ENCODE results near the gene HOXD12.

Gene HOXD12

DNA sequence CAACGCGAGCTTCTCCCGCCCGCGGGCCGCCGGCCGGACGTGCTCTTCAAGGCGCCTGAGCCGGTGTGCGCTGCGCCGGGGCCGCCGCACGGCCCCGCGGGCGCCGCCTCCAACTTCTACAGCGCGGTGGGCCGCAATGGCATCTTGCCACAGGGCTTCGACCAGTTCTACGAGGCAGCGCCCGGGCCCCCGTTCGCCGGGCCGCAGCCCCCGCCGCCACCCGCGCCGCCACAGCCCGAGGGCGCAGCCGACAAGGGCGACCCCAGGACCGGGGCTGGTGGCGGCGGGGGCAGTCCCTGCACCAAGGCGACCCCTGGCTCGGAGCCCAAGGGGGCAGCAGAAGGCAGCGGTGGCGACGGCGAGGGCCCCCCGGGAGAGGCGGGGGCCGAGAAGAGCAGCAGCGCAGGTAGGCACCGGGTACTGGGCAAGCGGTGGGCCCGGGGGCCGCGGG is 8.2 kb downstream of the HOXD12 start:
- DNase-seq = no peak

DNA sequence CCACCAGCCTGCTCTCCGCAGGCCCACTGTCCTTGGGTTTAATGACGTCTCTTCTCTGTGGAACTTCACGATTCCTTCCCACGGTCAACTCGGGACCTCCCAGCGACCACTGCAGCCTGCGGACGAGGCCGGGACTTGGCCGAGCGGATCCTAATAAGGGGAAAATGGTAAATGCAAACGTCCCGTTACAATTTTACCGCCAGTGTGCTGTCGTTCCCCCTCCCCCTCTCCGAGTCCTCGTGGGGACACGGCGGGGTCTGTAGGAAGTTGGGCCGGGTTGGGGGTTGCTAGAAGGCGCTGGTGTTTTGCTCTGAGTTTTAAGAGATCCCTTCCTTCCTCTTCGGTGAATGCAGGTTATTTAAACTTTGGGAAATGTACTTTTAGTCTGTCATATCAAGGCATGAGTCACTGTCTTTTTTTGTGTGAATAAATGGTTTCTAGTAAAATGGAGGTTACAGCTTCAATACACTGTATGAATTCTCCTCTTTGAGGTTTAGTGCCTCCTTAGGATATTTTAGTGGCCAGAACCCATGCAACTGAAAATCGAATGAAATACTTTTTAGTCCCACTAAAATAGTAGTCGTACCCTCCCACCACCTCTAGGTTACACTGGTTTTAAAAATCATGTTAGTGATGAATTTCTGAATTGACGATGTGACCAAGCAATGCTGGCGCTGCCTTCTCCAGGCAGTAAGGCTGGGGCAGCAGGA is 9.8 kb downstream of the HOXD12 start:
- no peak for DNase-seq

- DNase-seq = no peak
Observed at GRCh38 chr2:176109946-176110345, 10.4 kb downstream of the HOXD12 start.

GRCh38 chr2:176110415-176111308 is 11.1 kb downstream of the HOXD12 start:
- DNase-seq = no peak

DNA sequence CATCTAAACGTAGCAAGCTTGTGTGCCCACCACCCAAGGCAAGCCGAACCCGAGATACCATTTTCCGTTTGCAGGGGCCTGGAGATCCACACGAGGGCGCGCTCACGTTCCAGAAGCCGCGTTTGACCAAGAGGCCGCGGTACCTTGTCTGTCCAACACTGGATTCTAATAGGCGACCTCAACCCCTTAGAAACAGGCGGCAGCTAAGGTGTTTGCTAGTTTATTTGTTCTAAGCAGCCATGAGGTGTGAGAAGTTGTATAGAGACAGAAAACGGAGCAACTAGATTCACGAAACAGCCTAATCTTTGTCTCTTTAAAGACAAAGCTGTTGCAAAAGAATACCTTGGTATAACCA is 11.7 kb downstream of the HOXD12 start:
- no peak for DNase-seq

GRCh38 chr2:176111846-176112374 is 12.3 kb downstream of the HOXD12 start:
- no peak for DNase-seq

- no peak for DNase-seq
Observed at GRCh38 chr2:176112375-176113302, 13.0 kb downstream of the HOXD12 start.

DNA sequence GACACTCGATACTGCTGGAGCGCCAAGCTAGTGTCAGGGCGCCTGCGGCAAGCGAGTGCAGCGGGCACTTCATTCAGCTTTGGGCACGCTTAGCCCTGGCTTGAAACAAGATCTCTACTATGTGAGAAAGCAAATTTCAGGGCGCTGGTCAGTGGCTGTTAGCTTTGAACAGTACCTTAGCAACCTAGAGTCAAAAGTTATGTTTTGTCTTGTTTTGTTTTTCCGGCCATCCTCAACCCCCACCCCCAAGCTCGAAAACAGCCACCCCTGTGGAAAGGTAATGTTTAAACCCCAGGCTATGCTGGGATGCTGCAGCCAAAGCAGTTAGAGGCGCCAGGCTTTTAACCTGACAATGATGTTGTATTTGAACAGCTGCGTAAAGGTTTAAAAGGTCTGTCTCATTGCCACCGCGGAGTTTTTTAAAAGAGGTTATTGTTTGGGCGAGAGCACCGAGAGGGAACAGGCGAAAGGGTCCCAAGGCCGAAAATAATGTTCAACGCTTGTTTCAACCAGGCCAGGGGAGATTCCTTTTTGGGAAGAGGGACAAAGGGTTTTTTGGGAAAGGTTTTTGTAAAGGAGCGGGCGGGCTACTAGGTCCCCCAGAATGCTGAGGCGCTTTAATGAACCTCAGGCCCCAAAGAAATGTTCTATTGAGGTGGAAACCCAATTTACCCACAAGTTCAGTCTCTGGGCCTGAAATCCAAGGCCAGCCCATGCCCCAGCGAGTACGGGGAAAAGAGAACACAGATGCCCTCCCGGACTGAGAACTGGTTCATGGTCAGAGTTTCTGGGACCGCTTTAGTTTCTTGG is 14.7 kb downstream of the HOXD12 start:
- DNase-seq = no peak

- DNase-seq = no peak
Observed at GRCh38 chr2:176114930-176115625, 15.5 kb downstream of the HOXD12 start.

- DNase-seq = no peak
Observed at GRCh38 chr2:176115883-176116813, 16.6 kb downstream of the HOXD12 start, which contains the start of gene HOXD10. HOXD10 (plus strand) TSS chr2:176116778; CDS start chr2:176116834, 56 bp downstream.

DNA sequence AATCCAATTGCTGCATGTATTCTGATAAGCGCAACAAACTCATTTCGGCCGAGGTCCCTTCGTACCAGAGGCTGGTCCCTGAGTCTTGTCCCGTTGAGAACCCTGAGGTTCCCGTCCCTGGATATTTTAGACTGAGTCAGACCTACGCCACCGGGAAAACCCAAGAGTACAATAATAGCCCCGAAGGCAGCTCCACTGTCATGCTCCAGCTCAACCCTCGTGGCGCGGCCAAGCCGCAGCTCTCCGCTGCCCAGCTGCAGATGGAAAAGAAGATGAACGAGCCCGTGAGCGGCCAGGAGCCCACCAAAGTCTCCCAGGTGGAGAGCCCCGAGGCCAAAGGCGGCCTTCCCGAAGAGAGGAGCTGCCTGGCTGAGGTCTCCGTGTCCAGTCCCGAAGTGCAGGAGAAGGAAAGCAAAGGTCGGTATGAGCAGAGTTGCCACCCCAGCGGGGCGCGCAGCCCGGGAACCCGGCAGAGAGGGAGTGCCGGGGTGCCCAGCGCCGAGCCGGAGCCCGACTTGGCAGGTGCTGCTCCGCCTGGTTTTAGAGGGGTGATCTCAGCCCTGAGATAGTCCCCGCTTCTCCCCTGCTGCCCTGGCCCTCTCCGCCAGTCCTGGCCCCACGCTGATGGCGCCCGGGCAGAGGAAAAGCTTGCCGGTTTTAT is 17.7 kb downstream of the HOXD12 start:
- DNase-seq = no peak

DNA sequence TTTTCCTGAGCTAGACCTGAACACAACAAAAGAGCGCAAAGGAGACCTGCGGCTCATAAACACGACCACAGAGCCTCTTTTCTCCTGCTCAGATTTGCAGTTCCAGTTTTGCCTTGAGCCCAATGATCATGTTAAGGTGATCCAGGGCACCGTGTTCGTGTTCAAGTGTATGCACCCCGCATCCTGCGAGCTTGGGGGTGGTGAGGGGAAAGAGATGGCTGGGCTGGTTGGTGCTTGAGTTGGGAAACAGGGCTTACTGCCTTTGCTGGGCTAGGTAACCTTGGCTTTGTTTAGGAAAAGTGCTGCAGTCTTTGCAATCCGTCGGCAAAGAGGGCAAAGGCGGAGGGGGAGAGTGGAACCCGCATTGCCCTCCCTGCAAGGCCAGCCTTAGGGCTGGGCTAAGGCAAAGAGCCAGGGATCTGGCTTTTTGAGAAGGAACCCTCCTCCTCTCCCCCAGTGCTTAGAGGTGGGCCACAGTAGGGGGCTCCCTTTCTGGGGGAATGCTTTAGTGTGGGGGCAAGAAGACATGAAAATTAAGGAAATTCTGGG is 18.3 kb downstream of the HOXD12 start:
- DNase-seq = no peak

DNA sequence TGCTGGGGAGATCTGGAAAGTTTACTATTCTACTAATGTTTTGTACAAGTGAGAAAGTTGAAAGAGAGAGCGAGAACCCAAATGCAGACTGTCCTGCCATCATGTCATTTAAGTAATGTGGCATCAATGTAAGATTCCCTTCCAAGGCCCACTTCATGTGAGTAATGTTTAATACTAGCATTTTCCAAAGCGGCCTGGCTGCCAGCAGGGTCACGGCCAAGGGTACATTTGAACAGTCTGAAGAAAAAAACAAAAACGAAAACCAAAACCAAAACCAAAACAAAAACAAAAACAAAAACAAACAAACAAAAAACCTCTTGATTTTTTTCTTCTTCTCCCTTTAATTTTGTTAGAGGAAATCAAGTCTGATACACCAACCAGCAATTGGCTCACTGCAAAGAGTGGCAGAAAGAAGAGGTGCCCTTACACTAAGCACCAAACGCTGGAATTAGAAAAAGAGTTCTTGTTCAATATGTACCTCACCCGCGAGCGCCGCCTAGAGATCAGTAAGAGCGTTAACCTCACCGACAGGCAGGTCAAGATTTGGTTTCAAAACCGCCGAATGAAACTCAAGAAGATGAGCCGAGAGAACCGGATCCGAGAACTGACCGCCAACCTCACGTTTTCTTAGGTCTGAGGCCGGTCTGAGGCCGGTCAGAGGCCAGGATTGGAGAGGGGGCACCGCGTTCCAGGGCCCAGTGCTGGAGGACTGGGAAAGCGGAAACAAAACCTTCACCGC is 19.2 kb downstream of the HOXD12 start:
- no peak for DNase-seq

- DNase-seq = no peak
Observed at GRCh38 chr2:176120364-176121189, 21.0 kb downstream of the HOXD12 start.

DNA sequence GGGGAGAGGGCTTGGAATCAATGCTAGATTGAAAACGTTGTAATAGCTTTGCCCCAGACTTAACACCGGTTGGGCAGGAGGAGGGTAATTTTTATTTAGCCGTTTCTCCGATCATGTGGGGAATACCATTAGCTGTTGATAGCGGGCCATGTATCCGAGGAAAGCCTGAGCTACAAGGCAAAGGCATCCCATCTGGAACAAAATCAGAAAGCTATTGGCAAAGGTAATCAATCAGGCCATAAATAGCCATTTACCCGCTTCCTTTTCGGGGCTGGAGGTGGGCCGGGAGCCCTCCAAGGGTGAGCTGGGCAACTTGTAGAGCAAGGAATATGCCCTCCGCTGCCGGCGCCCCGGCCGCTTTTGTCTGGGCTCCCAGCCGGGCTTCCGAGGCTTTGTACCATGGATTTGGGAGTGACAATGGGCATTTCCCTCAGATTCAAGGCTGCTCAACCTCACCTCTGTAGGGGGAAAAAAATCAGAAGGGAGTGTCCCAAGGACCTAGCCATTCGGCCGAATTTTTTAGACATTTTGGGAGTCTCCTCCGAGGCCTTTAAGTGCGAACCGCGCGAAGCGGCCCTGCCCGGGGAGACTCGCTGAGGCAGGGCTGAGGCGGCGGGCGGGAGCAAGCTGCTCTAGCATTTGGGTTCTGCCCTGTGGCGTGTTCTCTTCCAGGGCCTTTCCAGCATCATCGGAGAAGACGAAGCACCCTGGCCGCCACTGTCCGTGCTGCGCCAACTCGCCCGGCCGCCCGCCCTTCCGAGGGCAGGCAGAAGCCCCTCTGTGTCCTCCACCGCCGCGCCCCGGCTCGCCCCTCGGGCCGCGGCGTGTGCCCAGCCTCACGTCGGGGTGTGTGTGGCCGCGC is 21.8 kb downstream of the HOXD12 start:
- no peak for DNase-seq

GRCh38 chr2:176122052-176122682 is 22.6 kb downstream of the HOXD12 start:
- DNase-seq = no peak
